GM18508 (cell line): ENCODE results near the gene TEPSIN.

ENCODE experiments used
- ATAC-seq: cut with Tn5 transposase; IDR thresholded peaks from one replicate; pipeline ENCODE4 v1.9.1; 2021; ENCODE audit warnings: moderate number of reproducible peaks; ENCODE audit not compliant: insufficient read depth, unreplicated experiment

TEPSIN gene

DNA sequence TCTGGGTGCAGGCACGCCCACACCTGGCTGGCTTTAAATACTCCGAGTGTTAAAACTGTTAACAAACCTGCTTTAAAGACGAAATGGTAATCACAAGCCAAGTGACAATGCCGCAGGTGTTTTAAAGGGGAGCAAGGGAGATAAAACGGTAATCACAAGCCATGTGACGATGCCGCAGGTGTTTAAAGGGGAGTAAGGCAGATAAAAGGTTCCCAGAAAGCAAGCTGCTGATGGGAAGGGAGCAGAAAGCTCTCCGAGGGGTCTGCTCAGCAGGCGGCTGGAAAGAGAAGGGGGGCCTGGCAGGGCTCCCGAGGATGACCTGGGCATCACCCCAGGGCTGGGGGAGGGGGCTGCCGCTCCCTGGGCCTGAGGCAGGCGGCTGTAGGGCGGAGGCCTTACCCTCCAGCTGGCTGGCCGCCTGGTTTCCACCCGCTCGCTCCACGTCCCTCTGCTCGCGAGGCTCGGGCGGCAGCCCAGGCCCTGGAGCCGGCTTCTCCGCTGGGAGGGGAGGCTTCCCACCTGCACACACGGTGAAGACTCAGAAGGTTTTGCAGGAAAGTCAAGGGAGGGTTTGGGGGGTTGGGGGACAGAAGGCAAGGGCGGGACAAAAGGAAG, 12.3 kb upstream of the TEPSIN start:
- no peak for ATAC-seq

DNA sequence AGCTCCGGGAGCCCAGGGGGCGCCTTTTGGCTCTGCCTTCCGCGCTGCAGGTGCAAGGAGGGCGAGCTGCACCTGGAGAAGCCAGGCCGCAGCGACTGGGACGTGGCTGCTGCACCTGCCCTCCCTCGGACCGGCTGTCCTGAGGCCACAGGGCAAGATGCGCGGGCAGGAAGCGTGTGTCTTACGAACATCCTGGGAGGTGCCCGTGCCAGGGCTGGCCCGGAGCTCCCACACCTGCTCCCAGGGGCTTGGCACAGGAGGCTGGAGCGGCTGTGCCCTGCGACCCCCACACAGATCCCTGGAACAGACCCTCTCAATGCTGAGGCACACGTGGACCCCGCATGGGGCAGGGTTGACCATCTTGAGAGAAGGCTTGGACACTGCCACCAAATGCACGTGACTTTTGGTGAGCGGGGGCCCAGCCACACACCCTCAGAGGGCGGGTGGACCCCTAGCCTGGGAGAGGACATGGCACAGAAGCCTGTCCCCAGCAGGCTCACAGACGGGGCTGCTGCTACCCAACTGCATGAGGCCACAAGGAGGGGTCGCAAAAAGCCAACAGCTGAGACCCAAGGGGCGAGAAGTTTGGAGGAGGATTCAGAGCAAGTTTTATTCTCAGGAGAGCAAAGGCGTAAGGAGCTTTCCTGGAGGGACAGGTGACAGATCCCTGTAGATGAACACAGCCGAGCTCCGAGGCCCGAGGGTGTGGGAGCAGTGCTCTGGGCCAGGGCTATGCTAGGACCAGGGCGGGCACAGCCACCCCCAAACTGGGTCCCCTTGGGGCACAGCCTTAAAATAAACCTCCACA, 11.6 kb upstream of the TEPSIN start:
- no peak for ATAC-seq

DNA sequence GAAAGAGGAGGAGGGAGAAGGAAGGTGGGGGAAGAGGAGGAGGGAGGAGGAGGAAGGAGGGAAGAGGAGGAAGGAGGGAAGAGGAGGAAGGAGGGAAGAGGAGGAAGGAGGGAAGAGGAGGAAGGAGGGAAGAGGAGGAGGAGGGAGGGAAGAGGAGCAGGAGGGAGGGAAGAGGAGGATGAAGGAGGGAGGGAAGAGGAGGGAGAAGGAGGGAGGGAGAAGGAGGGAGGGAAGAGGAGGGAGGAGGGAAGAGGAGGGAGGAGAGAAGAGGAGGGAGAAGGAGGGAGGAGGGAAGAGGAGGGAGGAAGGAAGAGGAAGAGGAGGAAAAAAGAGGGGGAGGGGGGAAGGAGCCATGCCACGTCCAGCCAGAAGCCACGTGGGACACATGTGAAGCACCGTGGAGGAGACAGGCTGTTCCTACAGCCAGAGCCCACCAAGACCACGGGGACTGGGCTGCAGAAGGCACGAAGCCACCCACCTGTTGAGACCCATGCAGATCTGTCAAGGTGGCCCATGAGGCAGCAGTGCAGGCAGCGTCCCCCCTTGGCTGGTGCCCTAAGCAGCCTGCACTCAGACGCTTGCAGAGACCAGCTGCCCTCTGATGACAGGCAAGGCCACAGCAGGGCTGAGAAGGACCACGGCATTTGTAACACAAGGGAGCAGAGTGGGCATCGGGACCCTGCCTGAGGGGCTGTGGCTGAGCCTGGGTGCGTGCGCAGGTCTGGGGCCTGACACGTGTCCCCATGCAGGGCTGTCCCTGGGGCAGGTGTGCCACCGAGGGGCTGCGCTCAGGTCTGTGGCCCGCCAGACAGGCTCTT, 10.6 kb upstream of the TEPSIN start:
- ATAC-seq: no peak

DNA sequence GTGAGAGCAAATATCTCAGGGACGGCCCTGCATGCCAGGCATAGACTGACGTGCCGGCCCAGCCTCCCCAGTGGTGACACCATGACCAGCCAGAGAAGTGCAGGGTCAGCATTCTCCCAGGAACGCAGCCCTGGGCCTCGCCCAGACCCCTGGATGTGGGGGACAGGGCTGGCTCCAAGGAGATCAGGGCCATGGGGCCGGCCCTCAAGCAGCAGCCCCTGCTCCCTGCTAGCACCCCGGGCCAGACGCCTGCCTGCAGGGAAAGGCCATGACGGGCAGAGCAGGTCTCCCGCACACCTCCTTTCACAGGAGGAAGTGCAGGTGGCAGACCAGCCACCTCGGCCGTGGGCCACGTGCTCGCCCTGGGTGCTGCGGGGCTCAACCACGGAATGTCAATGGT, 9.8 kb upstream of the TEPSIN start:
- no peak for ATAC-seq

DNA sequence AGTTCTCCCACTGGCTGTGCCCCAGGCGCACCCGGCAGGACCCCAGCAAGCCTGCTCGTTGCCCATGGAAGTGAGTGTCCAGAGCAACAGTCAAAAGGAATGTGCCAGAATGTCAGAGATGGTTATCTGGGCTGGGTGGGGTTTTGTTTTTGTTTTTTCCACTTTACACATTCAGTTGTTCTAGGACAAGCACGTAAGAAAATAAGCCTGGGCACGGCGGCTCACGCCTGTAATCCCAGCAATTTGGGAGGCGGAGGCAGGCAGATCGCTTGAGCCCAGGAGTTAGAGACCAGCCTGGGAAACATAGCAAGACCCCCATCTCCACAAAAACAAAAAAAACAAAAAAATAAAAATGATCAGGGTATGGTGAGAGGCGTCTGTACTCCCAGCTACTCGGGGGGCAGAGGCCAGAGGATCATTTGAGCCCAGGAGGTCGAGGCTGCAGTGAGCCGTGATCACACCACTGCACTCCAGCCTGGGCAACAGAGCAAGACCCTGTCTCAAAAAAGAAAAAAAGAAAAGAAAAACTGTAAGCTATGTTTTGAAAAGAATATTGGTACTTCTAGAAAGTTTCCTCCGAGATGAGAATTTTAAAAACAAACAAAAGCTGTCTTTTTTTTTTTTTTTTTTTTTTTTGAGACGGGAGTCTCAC, 8.6 kb upstream of the TEPSIN start:
- no peak for ATAC-seq

DNA sequence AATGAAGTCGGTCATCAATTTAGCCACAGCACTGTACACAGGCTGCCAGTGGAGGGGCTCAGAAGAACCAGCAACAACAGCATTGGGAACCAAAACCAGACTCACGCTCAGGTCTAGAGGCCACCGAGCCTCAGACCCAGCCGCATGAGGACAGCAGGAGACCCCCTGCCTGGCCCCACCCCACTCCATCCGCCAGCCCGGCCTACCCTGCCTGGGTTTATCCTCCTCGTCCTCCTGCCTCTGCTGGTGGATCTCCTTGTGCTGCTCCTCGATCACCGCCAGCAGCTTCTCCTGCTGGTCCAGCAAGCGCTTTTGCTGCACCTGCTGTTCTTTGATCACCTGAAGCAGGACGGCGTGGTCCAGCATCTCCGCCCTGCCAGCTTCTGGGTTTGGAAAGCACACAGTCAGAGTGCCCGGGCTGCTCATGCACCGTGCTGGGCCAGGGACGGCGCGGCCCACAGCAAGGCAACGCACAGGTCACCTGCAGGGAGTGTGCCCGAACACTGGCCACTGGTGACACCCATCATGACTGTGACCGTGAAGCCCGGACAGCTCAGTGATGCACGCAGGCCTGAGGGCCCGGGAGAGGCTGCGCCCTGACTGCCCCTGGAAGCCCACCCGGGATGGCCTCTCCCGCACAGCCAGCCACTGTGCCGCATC, 8.0 kb upstream of the TEPSIN start:
- ATAC-seq: no peak

DNA sequence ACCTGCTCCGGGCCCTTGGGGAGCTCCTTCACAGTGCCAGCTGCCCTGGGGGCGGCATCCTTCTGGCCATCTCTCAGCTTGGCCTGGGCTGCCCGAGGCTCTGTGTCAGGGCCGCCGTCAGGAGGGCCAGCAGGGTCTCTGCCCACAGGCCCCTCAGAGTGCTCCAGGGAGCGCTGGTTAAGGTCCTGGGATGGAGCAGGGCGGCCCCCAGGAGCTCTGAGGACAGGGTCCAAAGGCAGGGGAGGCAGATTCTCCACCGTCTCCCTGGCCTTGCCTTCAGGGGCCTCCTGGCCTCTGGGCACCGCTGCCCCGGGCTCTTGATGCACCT, 7.5 kb upstream of the TEPSIN start:
- ATAC-seq: no peak

DNA sequence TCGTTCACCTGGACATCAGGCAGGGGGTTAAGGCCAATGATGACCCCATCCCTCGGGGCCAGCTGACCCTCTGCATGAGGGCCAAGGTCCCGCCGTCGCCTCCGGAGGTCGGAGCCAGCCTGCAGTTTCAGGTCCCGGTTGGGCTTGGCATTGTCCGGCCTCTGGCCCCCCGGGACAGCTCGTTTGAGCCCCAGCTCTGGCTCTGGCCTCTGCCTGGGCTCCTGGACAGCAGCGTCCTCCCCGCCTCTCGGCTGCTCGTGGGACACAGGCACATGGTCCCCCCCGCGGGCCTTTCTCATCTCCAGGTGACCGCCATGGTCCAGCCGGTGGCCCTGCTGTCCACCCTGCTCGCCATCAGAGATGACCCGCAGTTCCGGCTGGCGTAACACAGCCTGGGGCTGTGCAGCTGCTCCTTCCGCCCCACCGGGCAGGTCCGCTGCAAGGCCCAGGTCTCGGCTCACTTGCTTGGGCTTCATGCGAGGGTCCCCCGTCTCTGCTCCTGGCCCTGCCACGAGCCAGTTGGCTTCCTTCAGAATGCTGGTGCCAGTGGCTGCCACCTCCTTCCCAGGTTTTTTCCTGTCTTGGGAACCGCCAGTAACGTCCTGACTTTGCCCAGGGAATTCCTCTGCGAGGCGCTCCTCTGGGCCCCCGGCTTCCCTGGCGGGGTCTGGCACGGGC, 6.9 kb upstream of the TEPSIN start:
- ATAC-seq: no peak

DNA sequence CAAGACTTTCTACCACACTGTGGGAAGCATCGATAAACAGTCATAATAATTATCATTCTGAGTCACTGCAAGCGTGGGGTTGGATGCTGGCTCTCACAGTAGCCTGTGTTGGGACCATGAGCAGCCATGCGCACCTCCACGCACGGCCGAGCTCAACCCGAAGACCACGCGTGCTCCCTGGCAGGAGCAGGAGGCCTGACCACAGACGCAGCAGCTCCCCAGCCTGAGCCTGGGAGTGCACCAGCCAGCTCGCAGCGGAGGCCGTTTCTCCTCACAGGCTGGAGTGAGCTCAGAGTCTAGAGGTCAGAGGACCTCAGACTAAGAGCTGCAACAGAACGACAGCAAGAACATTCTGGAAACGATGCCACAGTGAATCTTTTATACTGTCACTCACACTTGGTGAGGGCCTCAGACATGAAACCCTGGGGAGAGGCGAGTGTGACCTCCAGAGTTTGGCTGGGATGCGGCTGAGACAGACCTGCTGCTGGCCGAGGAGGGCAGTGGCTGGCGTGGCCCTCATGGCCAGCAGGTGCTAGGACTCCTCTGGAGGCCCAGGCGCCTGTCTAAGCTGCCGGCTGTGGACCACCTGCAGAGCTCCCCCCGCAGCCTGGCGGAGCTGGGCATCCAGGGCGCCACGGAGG, 6.3 kb upstream of the TEPSIN start:
- ATAC-seq: no peak

DNA sequence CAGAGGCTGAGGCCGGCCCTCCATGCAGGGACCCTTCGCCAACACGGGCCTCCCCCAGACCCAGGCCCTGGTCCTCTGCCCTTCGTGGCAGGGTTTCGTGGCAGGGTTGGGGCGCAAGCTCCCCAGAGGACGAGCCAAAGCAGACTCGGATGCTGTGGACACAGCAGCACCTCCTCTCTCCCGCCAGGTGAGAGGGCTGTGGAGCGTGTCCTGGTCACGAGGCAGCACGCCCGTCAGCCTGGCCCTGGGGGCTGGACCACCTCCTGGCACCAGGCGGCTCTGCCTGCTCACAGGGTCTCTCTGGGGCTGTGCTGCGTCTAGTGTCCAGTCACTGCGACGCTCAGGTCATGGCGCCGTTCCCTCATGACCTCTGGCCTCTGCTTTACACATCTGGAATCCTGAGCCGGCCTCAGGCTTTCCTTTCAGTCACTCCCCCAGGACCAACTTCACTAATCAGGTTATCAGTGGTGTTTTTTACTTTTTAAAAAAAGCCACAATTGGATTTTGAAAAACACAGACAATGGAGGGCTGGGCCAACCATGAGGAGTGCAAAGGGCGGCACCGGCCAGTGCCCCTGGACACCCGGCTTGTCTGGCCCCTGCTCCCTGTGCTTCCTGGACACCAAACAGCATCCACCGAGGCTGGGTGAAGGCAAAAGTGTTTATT, 5.6 kb upstream of the TEPSIN start:
- ATAC-seq: no peak

DNA sequence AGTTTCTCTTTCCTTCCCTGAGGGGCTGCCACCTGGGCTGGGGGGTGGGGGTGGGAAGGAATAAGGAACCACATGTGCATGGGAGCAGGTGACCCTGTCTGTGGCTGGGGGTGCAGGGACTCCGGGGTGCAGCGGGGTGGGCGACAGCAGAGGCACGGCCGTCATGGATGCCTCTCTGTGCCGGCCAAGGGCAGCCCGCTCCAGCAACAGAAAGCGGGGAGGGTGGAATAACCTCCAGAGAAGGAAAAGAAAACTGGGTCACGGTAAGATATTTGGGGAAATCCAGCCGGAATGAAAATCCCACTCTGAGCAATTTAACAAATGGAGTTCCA, 4.4 kb upstream of the TEPSIN start:
- ATAC-seq: no peak

DNA sequence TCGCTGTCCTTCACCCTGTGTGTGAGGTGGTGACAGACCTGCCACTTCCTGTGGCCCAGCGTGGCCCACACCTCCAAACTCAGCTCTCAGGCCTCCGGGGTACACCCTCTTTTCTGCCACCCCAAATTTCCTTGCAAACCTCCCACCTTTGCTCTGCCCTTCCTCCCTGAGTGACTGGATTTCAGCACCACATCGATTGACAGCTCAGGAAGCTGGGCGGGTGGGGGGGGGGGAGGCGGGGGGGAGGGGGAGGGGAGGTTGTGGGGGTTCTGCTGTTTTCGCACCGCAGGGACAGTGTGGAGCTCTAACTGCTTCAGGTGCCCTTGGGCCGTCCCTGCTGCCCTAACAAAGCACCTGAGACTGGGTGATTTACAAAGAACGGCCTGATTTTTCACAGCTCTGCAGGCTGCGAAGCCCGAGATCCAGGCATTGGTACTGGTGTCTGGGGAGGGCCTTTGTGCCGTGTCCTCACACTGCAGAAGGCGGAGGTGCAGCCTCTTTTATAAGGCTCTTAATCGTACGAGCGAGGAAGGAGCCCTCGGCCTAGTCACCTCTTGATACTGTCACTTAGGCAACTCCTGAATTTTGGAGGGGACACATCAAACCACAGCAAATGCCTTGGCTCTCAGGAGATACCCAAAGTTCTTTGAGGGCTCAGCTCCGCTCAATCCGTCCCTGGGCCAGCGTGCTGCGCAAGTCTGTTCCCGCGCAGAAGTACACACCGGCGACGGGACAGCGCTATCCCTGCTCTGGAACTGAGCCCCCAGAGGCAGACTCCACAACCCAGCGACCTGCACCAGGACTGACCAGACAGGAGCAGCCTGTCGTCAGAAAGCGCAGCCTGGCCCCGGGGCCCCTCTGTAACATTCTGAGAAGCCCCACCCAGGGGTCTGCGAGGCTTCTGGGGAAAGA, 3.8 kb upstream of the TEPSIN start:
- ATAC-seq: no peak

DNA sequence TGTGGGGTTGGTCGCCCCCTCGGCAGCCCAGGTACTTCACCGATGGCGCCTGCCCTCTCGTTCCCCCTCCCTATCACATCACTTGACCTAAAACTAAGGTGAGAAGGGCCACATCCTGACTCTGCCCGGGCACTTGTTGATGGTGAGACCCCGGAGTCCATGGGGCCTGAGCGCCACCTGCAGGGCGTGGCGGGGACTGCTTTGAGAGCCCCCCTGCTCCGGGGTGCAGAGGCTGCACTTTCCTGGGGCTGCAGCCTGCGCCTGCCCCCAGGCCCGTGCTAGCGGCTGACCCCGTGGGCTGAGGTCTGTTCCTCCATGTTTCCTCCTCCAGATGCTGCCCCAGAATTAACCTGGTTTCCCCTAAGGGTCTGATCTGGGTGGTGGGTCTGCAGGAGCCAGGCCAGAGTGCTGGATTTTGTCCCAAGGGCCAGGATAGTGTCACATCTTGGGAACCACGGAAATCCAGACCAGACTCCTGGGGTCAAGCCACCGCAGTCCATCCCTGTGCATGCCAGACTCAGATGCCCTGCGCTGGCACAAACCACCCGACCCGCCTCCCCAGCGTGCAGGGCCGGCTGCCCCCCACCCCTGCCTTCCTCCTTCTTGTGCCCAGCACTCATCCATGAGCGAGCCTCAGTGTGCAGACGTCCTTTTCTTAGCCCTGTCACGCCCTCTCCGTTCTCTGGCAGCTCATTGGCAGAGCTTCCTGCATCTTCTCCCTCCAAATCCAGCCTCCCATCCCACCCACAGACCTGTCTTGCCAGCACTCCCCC, 3.0 kb upstream of the TEPSIN start:
- no peak for ATAC-seq

DNA sequence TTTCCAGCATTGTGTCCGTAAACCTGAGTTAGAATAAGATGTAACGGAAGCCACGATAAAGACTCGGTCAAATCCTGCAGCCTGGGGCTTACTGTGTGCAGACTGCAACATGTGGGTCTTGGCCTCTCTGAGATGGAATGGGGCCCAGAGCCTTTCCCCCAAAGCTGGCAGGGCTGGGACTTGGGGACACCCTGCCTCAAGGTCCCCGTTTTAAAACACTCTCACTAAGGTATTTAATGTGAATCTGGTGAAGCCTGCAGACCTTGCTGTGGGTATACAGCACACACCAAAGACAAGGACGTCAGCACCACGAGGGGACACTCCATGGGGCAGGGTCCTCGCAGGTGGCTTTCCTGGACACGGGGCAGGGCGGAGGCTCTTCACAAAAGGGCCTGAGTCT, 2.3 kb upstream of the TEPSIN start:
- ATAC-seq: no peak

DNA sequence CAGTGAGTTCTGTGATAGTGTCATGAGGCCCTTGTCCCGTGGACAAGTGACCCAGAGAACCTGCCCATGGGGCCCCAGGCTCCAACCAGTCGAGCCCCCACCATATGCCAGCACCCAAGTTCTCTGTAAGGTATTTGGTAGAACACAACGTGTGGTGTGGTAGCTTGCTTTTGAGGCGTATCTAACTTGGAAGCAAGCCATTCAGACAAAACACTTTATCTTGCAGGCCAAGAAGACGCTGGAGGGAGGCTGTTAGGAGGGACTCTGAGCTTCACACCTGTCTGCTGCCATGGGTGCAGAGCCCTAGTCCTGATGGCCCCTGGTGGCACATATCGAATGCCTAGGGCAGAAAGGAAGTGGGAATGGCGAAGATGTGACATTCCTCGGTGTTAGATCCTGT, 1.9 kb upstream of the TEPSIN start:
- ATAC-seq: no peak

DNA sequence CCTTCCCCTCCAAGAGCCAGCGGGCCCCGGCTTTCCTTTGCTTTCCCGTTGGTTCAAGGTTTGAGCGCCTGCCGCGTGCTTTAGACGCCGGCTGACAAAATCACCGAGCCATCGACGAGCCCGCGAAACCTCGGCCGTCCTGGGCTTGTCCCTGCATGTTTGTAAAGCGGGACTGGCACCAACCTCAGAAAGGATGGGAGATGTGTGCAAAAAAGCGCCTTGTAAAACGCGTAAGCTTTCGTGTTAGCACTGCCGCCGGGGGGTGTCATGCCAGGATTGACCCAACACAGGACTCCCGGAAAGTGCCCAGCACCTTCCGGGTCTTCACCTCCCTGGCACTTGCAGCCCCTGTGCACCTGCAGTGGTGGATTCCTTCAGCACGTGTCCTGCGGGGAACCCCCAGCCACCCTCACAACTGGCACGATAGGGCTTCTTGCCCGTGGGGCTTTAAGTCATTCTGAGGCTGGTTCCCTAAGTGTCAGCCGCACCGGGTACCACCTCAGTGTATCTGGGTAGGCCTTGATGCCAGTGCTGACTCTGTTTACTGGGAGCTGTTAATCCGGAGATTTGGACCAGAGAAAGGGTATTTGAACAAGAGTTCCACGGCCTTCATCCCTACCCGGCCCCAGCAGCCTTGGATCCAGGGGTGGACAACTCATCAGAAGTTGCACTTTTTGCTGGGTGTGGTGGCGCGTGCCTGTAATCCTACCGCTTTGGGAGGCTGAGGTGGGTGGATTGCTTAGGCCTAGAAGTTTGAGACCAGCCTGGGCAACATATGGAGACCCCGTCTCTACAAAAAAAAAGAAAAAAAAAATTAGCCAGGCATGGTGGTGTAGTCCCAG, 1.1 kb upstream of the TEPSIN start:
- no peak for ATAC-seq

DNA sequence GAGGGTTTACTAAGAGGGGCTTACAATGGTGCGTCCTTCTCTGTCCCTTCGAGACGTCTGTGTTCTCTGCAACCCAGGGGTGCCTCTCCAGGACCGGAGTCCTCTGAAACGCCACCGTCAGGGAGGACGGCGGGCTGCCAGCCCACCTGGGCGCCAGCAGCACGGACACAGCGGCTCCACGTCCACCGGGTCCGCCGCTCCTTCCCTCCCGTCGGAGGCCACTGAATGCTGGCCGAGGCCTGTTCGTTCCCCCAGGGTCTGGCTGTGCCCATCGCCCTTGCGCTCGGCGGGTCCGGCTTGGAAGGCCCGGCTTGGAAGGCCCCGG, 403 bp downstream of the TEPSIN start:
- no peak for ATAC-seq
